H54 (cell line): ENCODE measurements around the gene AKAP17A.

Experiments
- DNase-seq: peaks from one replicate; pipeline ENCODE4 v3.0.0; 2011; ENCODE audit warnings: low spot score, mixed read lengths; ENCODE audit not compliant: insufficient read length
- FAIRE-seq: peaks from 3 replicates; lab custom pipeline; 2011; peaks lifted over from hg19 to GRCh38; lab: Jason Lieb, UNC
- POLR2A ChIP-seq: IDR thresholded peaks from 2 replicates; pipeline ENCODE4 v1.6.1; 2011; ENCODE audit warnings: low read depth, mild to moderate bottlenecking, low read length

Gene AKAP17A

DNA sequence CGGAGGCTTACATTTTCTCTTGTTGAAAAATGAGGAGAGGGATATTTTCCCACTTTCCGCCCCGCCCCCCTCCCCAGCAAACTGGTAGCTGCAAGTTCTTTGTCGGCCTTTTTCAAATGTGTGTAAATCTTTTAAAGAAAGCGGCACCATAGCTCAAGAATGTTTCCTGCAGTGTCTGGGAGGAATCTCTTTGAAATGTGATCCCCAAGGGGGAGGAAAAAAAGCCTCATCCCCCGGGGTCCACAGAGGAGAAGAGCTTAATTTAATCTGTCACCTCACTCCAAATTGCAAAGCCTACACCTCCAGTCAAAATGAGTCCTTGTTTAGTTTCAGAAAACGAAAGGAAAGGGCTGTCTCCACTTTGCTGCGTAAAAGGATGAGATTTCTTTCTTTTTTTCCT is 58.2 kb downstream of the AKAP17A start:
- DNase-seq = no peak
- FAIRE-seq = no peak
- TF ChIP-seq POLR2A = no peak
